ENCODE measurements around the gene PCNX2.

DNA sequence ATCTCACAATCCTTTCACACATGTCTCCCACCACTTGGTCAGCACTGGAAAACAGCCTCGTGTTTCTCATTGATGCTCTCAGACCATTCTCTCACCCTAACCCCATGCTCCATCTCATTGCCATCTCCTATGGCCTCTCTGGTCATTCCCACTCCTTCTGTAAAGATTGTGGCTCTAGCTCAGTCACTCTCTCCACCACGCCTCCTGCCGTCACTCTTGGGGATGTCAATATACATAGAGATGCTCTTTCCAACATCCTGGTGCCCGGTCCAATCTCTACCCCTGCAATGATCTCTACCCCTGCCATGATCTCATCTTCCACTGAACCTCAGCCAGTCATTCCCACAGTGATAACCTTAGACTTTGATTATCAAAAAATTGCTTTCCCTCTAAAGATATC, 255.0 kb downstream of the PCNX2 start:
- TF ChIP-seq, protein P1, sequence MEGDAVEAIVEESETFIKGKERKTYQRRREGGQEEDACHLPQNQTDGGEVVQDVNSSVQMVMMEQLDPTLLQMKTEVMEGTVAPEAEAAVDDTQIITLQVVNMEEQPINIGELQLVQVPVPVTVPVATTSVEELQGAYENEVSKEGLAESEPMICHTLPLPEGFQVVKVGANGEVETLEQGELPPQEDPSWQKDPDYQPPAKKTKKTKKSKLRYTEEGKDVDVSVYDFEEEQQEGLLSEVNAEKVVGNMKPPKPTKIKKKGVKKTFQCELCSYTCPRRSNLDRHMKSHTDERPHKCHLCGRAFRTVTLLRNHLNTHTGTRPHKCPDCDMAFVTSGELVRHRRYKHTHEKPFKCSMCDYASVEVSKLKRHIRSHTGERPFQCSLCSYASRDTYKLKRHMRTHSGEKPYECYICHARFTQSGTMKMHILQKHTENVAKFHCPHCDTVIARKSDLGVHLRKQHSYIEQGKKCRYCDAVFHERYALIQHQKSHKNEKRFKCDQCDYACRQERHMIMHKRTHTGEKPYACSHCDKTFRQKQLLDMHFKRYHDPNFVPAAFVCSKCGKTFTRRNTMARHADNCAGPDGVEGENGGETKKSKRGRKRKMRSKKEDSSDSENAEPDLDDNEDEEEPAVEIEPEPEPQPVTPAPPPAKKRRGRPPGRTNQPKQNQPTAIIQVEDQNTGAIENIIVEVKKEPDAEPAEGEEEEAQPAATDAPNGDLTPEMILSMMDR (IDR thresholded peaks at IDR 0.05 in 2 of 3, conservative IDR thresholded peaks at IDR 0.05 in 1 of 3; ENCODE audit: borderline replicate concordance in 1 of 3, insufficient read depth in 1 of 3, low read depth in 2 of 3, low read length in 2 of 3), result no peak
- TF ChIP-seq EZH2 (IDR thresholded peaks at IDR 0.05) (no peak), EZH2phosphoT487 (IDR thresholded peaks at IDR 0.05; ENCODE audit: borderline replicate concordance) (no peak), POLR2A (IDR thresholded peaks at IDR 0.05; ENCODE audit: borderline replicate concordance, extremely low read depth, insufficient read depth, insufficient read length) (no peak)

All from HCT116 (cell line).